K562 (cell line): Measurements from ENCODE around the gene S100P.

Experiments
- CBX5 ChIP-seq: IDR thresholded peaks from 2 replicates; pipeline ENCODE4 v1.6.1; 2014; ENCODE audit warnings: low read depth, borderline replicate concordance
- CBX8 ChIP-seq: fragments of 200-600 bp; sonication (generic); IDR thresholded peaks from 2 replicates; pipeline ENCODE4 v1.6.1; 2012; ENCODE audit warnings: borderline replicate concordance, mixed run types, low read depth, mild to moderate bottlenecking, moderate library complexity, mixed read lengths, low read length, control low read depth, inconsistent platforms; ENCODE audit not compliant: poor library complexity, severe bottlenecking; ENCODE audit errors: extremely low read depth
- GABPB2 ChIP-seq: fragments of 250-450 bp; sonication (Bioruptor Pico); conservative IDR thresholded peaks from 2 replicates; pipeline ENCODE4 v1.5.1; 2021; ENCODE audit warnings: mild to moderate bottlenecking
- HDAC6 ChIP-seq: IDR thresholded peaks from 2 replicates; pipeline ENCODE4 v1.6.1; 2012; ENCODE audit warnings: low read depth, mild to moderate bottlenecking, control low read depth, inconsistent platforms, low read length, moderate library complexity
- NONO ChIP-seq, 2 experiments: fragments of 200-400 bp in 1 of 2; fragments of 450-650 bp in 1 of 2; formaldehyde crosslinking in 1 of 2; IDR thresholded peaks; 2 replicates each; pipeline ENCODE4 v1.6.1; 2017; ENCODE audit warnings: low read depth in 2 of 2, mild to moderate bottlenecking in 2 of 2, moderate library complexity in 2 of 2, low read length in 1 of 2
- NR2C1 ChIP-seq, 2 experiments: fragments of 450-650 bp; IDR thresholded peaks; 2 replicates each; pipeline ENCODE4 v1.6.1; 2017; ENCODE audit warnings: mild to moderate bottlenecking in 2 of 2, antibody characterized with exemption in 1 of 2, inconsistent platforms in 1 of 2, missing compliant biosample characterization in 1 of 2, missing genetic modification characterization in 1 of 2
- NR2C2 ChIP-seq, 2 experiments: fragments of 200-800 bp in 1 of 2; sonication (Bioruptor generic) in 1 of 2; sonication (generic) in 1 of 2; formaldehyde crosslinking in 1 of 2; IDR thresholded peaks; 2 replicates each; pipeline versions ENCODE4 v1.6.1 to v1.8.0; 2016 to 2022; ENCODE audit warnings: mild to moderate bottlenecking in 1 of 2, missing compliant biosample characterization in 1 of 2, missing genetic modification characterization in 1 of 2, missing genetic modification reagents in 1 of 2
- POLR2A ChIP-seq: fragments of 450-650 bp; conservative IDR thresholded peaks from 2 replicates; pipeline ENCODE4 v1.6.1; 2016
- SP1 ChIP-seq: sonication (generic); formaldehyde crosslinking; IDR thresholded peaks from 2 replicates; pipeline ENCODE4 v1.8.1; 2022; ENCODE audit warnings: mild to moderate bottlenecking, missing genetic modification reagents
- TF ChIP-seq, protein P1 (sequence below): sonication (generic); formaldehyde crosslinking; IDR thresholded peaks from 2 replicates; pipeline ENCODE4 v1.8.1; 2023; ENCODE audit warnings: missing genetic modification reagents, mild to moderate bottlenecking, borderline replicate concordance
- TF ChIP-seq, protein P2 (sequence below): sonication (generic); formaldehyde crosslinking; IDR thresholded peaks from 2 replicates; pipeline ENCODE4 v1.8.1; 2023; ENCODE audit warnings: mild to moderate bottlenecking, missing genetic modification reagents
- TF ChIP-seq, protein P3 (sequence below), 3 experiments: IDR thresholded peaks in 2 of 3; conservative IDR thresholded peaks in 1 of 3; 2 replicates each; pipeline ENCODE4 v1.5.1; 2011 to 2012; ENCODE audit warnings: low read length in 3 of 3, mild to moderate bottlenecking in 3 of 3, control low read depth in 2 of 3, improper control_type of control experiment in 1 of 3, inconsistent platforms in 1 of 3, low read depth in 1 of 3, mixed read lengths in 1 of 3, moderate library complexity in 1 of 3; ENCODE audit not compliant: insufficient read depth in 2 of 3
- TF ChIP-seq, protein P4 (sequence below): sonication (generic); formaldehyde crosslinking; IDR thresholded peaks from 2 replicates; pipeline ENCODE4 v1.8.0; 2023; ENCODE audit warnings: mild to moderate bottlenecking, missing genetic modification reagents

DNA sequence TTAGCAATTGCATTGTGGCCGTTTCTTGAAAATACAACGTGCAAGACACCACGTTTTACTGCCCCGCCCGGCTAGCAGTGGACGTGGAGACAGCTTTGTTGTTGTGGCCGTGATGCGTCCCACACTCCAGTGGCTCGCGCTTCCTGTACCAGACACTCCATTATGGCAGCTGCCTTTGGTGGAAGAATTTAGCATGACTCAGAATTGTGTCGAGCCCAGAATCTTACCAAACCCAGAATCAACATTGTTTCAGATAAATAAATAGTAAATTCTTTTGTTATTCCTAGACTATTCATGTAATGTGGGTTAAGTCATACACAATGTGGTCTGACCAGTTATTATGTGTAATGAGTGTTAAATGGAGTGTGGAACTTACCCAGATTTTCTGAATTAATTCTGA is 25.3 kb upstream of the S100P start:
- TF ChIP-seq SP1 (CRISPR knock-in tag) (no peak), POLR2A (no peak), CBX5 (no peak), CBX8 (no peak), NR2C1 (IDR thresholded peaks at IDR 0.05) (no peak), NR2C1 (tag; IDR thresholded peaks at IDR 0.05) (no peak), GABPB2 (CRISPR knock-in tag) (no peak), HDAC6 (no peak), NONO (IDR thresholded peaks at IDR 0.05; ENCODE audit: low read depth in 2 of 2, low read length in 1 of 2) (no peak), NR2C2 (CRISPR knock-in tag; IDR thresholded peaks at IDR 0.05) (no peak), NR2C2 (tag; IDR thresholded peaks at IDR 0.05) (no peak)
- TF ChIP-seq, protein P1, sequence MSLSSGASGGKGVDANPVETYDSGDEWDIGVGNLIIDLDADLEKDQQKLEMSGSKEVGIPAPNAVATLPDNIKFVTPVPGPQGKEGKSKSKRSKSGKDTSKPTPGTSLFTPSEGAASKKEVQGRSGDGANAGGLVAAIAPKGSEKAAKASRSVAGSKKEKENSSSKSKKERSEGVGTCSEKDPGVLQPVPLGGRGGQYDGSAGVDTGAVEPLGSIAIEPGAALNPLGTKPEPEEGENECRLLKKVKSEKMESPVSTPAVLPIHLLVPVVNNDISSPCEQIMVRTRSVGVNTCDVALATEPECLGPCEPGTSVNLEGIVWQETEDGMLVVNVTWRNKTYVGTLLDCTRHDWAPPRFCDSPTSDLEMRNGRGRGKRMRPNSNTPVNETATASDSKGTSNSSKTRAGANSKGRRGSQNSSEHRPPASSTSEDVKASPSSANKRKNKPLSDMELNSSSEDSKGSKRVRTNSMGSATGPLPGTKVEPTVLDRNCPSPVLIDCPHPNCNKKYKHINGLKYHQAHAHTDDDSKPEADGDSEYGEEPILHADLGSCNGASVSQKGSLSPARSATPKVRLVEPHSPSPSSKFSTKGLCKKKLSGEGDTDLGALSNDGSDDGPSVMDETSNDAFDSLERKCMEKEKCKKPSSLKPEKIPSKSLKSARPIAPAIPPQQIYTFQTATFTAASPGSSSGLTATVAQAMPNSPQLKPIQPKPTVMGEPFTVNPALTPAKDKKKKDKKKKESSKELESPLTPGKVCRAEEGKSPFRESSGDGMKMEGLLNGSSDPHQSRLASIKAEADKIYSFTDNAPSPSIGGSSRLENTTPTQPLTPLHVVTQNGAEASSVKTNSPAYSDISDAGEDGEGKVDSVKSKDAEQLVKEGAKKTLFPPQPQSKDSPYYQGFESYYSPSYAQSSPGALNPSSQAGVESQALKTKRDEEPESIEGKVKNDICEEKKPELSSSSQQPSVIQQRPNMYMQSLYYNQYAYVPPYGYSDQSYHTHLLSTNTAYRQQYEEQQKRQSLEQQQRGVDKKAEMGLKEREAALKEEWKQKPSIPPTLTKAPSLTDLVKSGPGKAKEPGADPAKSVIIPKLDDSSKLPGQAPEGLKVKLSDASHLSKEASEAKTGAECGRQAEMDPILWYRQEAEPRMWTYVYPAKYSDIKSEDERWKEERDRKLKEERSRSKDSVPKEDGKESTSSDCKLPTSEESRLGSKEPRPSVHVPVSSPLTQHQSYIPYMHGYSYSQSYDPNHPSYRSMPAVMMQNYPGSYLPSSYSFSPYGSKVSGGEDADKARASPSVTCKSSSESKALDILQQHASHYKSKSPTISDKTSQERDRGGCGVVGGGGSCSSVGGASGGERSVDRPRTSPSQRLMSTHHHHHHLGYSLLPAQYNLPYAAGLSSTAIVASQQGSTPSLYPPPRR (CRISPR knock-in tag): no peak
- TF ChIP-seq, protein P2, sequence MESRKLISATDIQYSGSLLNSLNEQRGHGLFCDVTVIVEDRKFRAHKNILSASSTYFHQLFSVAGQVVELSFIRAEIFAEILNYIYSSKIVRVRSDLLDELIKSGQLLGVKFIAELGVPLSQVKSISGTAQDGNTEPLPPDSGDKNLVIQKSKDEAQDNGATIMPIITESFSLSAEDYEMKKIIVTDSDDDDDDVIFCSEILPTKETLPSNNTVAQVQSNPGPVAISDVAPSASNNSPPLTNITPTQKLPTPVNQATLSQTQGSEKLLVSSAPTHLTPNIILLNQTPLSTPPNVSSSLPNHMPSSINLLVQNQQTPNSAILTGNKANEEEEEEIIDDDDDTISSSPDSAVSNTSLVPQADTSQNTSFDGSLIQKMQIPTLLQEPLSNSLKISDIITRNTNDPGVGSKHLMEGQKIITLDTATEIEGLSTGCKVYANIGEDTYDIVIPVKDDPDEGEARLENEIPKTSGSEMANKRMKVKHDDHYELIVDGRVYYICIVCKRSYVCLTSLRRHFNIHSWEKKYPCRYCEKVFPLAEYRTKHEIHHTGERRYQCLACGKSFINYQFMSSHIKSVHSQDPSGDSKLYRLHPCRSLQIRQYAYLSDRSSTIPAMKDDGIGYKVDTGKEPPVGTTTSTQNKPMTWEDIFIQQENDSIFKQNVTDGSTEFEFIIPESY: no peak
- TF ChIP-seq, protein P3, sequence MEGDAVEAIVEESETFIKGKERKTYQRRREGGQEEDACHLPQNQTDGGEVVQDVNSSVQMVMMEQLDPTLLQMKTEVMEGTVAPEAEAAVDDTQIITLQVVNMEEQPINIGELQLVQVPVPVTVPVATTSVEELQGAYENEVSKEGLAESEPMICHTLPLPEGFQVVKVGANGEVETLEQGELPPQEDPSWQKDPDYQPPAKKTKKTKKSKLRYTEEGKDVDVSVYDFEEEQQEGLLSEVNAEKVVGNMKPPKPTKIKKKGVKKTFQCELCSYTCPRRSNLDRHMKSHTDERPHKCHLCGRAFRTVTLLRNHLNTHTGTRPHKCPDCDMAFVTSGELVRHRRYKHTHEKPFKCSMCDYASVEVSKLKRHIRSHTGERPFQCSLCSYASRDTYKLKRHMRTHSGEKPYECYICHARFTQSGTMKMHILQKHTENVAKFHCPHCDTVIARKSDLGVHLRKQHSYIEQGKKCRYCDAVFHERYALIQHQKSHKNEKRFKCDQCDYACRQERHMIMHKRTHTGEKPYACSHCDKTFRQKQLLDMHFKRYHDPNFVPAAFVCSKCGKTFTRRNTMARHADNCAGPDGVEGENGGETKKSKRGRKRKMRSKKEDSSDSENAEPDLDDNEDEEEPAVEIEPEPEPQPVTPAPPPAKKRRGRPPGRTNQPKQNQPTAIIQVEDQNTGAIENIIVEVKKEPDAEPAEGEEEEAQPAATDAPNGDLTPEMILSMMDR (IDR thresholded peaks at IDR 0.05 in 2 of 3, conservative IDR thresholded peaks at IDR 0.05 in 1 of 3; ENCODE audit: insufficient read depth in 2 of 3, low read depth in 1 of 3, low read length in 3 of 3): no peak
- TF ChIP-seq, protein P4, sequence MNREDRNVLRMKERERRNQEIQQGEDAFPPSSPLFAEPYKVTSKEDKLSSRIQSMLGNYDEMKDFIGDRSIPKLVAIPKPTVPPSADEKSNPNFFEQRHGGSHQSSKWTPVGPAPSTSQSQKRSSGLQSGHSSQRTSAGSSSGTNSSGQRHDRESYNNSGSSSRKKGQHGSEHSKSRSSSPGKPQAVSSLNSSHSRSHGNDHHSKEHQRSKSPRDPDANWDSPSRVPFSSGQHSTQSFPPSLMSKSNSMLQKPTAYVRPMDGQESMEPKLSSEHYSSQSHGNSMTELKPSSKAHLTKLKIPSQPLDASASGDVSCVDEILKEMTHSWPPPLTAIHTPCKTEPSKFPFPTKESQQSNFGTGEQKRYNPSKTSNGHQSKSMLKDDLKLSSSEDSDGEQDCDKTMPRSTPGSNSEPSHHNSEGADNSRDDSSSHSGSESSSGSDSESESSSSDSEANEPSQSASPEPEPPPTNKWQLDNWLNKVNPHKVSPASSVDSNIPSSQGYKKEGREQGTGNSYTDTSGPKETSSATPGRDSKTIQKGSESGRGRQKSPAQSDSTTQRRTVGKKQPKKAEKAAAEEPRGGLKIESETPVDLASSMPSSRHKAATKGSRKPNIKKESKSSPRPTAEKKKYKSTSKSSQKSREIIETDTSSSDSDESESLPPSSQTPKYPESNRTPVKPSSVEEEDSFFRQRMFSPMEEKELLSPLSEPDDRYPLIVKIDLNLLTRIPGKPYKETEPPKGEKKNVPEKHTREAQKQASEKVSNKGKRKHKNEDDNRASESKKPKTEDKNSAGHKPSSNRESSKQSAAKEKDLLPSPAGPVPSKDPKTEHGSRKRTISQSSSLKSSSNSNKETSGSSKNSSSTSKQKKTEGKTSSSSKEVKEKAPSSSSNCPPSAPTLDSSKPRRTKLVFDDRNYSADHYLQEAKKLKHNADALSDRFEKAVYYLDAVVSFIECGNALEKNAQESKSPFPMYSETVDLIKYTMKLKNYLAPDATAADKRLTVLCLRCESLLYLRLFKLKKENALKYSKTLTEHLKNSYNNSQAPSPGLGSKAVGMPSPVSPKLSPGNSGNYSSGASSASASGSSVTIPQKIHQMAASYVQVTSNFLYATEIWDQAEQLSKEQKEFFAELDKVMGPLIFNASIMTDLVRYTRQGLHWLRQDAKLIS (CRISPR knock-in tag): no peak
